Measurements from ENCODE around the gene PITRM1.

The PITRM1 gene

DNA sequence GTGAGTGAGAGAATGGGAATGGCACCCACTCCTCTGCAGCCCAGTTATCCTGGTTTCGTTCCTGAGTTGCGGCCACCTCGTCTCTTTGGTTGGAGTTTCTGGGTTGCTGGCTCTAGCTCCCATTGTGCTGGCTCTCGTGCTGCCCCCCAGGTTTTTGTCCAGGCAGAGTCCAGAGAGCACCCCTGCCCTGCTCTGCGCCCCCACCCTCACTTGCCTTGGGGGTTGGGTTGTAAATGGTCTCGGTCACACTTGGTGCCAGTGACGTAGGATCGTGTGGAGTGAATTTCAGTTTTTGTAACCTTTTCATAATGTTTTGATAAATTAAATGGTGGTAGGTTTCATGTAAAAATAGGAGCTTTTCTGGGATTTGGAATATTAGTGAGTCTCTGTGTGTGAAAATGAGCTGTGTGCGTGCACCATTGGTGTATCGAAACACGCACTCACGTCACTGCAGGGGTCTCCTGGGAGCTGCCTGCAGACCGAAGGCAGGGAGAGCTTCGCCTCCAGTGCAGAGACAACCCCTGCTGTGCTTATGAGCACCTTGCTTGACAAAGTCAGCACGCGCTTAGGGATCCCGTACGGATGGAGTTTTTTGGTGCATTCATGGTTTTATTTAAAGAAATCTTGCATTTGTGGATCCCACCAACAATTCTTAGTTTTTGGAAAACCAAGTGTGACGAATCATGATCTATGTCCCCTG lies 72.3 kb downstream of the PITRM1 start:
- H3K27ac Mint-ChIP-seq, result no peak overlapping the region
- peaks cover 19% of the 10 kb centered on the region for H3K4me1 Mint-ChIP-seq
- H3K27me3 Mint-ChIP-seq, result no peaks in the 10 kb centered on the region
- H3K9me3 Mint-ChIP-seq, result no peaks in the 10 kb centered on the region
- no peak overlapping the region for H3K4me3 Mint-ChIP-seq
- peaks cover 23% of the 10 kb centered on the region for H3K36me3 Mint-ChIP-seq

DNA sequence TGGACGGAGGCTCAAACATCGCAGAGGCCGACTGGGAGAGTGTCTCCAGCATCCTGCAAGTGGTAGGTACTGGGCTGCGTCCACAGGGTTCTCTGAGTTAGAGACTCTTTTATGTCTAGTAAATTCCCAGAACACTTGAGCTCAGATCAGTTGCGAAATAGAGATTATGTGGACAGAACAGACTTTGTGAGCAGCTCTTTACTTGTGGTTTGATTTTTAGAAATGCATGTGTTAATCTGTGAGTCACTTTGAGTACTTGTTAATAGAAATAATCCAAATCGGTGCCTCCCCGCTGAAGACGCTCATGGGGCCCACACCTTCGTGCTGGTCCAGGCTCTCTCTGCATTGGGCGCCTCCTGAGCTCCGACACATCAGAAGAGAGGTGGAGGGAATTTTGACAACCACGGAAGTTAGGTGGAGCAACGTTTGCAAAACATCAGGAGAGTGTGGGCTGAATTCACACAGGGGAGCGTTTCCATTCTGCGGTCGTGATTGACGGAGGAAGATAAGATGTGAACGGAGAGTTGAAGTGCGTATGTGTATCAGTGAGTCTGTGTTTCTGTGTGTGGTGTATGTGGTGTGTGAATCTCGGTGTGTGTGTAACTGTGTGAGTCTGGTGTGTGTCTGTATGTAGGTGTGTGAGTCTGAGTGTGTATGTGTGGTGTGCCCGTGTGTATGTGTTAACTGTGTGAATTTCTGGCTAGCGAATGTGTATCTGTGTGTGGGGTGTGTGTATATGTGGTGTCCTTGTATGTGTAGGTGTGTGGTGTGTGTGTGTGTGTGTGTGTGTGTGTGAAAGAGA lies 73.1 kb downstream of the PITRM1 start:
- H3K4me3 Mint-ChIP-seq, result no peak overlapping the region
- peaks cover 27% of the 10 kb centered on the region for H3K4me1 Mint-ChIP-seq
- H3K27me3 Mint-ChIP-seq, result no peaks in the 10 kb centered on the region
- no peaks in the 10 kb centered on the region for H3K9me3 Mint-ChIP-seq
- peak overlapping the region; percentile 15 for H3K27ac Mint-ChIP-seq
- H3K36me3 Mint-ChIP-seq, result peaks cover 23% of the 10 kb centered on the region

DNA sequence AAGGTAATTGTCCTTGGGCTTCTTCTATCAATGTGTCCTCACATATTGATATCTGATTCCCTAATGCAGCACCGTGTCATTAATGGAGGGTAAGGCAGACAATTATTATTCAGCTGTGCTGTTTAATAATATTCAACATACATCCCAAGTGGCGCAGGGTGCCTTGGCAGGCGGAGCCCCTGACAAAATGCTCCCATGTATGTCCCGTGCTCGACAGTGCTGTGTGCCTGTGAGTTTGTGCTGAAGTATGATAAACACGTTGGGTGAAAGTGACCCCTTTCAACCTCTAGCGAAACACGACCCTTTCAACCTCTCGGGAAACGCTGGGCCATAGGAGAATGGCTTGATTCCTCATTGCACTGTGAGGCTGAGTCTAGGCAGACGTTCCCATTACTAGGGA lies 73.9 kb downstream of the PITRM1 start:
- H3K36me3 Mint-ChIP-seq, result peaks cover 29% of the 10 kb centered on the region
- H3K27ac Mint-ChIP-seq, result no peak overlapping the region
- no peak overlapping the region for H3K4me3 Mint-ChIP-seq
- no peaks in the 10 kb centered on the region for H3K27me3 Mint-ChIP-seq
- H3K4me1 Mint-ChIP-seq, result peaks cover 35% of the 10 kb centered on the region
- no peaks in the 10 kb centered on the region for H3K9me3 Mint-ChIP-seq

DNA sequence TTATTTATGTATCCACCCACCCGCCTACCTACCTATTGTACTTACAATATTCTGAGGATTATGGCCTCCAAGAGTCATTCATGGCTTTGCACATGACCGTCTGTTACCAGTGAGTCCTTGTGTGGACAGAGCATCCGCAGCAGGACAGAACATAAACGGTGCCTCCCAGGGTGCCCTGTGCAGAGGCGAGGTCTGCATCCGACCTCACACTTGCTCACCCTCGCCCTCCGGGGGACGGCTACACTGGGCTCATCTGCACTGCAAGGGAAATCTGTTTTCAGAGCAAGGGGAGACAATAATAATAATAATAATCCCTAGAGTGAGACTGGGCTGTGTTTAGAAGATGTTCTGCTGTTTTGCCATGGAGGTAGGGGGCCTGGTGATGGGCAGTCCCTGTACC lies 75.4 kb downstream of the PITRM1 start:
- Mint-ChIP-seq H3K36me3 (peaks cover 33% of the 10 kb centered on the region), H3K27ac (peak overlapping the region; percentile 83)

DNA sequence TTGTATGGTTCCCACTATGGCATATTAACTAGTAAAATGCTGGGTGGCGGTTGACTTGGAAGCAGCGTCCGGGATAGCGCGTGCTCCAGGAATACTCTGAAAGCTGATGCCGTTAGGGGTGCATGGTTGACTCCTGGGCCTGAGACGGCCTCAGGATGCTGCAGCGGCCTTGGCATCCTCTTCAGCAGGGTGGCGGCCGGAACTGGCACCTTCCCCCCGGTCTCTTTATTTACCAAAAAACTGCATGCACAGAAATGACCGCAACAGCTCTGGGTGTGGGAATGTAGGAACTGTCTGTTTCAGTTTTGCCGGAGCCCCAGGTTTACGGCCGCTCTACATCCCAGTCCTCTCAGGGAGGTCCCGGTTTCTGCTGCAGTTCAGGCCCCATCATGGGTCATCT lies 76.4 kb downstream of the PITRM1 start:
- Mint-ChIP-seq H3K27me3 (no peaks in the 10 kb centered on the region), H3K36me3 (peaks cover 37% of the 10 kb centered on the region), H3K27ac (peak overlapping the region; percentile 12), H3K4me1 (peaks cover 54% of the 10 kb centered on the region), H3K9me3 (no peaks in the 10 kb centered on the region), H3K4me3 (peak overlapping the region; percentile 72)

More for the DNA sequence above, 75.4 kb downstream of the PITRM1 start:
- H3K4me3 Mint-ChIP-seq, result no peak overlapping the region
- H3K27me3 Mint-ChIP-seq, result no peaks in the 10 kb centered on the region
- no peaks in the 10 kb centered on the region for H3K9me3 Mint-ChIP-seq
- H3K4me1 Mint-ChIP-seq, result peaks cover 46% of the 10 kb centered on the region

DNA sequence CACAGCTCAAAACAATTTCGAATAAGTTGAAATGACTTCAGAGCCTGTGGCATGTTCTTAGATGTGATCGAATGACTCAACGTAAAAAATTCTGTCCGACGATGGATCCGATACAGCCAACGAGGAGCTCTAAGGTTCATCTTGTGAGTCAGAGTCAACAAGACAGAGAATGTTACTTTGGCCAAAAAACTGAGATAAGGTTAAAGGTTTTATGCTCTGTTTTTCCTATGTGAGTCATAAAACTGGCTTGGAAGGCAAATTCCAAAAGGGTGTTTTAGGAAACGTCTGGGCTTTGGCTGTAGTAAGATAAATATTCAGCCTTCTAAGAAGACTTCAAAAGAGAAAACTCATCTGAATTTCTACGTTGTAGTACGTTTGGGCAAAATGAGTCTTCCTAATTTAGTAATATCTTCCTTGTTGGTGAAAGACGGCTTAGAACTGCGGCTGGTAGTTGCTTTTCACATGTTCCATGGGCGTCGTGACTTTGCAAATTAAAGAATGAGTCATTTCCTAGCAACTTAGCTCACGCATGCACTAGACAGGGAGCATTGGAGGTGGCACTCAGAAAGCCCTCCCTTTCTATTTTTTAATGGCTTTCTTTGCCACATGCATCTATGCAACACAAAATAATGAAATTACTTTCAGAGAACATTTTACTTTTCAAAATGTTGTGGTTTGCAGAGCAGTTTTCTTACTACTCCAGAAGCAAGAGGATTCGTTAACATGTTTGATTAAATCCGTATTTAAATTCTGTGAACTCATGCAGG lies 77.0 kb downstream of the PITRM1 start:
- Mint-ChIP-seq H3K9me3 (no peaks in the 10 kb centered on the region), H3K4me3 (peak overlapping the region; percentile 72), H3K27ac (peak overlapping the region; percentile 96), H3K27me3 (no peaks in the 10 kb centered on the region), H3K36me3 (peaks cover 34% of the 10 kb centered on the region), H3K4me1 (peaks cover 60% of the 10 kb centered on the region)

DNA sequence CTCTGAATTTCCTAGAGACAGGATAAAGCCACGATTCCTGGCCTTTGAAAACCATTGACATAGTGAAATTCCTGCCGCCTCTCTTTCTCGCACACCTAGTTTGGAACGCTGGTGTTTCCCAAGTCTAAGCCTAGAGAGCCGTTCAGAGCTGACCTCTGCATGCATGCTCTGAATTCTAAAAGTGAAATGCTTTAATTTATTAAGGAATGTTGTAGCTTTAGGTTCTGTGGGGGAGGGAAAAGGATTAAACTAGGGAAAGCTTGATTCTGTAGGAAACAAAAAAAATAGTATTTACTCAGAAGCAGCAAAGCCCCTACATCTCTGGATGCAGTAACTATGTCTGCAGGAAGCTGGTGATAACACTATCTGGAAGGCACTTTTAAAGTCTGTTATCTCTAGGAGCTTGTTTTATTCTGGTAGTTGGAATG lies 78.0 kb downstream of the PITRM1 start:
- Mint-ChIP-seq H3K27ac (peak overlapping the region; percentile 96), H3K4me1 (peaks cover 68% of the 10 kb centered on the region), H3K9me3 (no peaks in the 10 kb centered on the region), H3K27me3 (no peaks in the 10 kb centered on the region), H3K4me3 (peak overlapping the region; percentile 72), H3K36me3 (peaks cover 28% of the 10 kb centered on the region)

DNA sequence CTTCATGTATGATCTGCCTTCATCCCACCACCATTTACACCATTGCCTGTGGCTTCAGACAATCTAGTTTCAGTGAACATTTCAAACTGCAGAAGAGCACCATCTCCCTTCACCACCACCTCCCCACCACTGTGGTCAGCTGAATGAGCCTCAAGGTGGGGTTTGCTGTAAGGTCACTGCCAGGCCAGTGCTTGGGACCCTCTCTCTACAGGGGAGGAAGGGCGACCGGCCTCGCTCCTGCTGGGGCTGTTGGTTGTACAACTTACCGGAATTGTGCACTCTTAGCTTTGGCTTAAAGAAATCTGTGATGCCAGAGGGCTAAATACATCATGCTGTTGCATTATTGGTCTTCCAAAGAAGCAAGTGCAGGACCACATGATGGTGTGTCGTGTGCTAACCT lies 78.6 kb downstream of the PITRM1 start:
- Mint-ChIP-seq H3K27ac (peak overlapping the region; percentile 81), H3K36me3 (peaks cover 26% of the 10 kb centered on the region), H3K9me3 (no peaks in the 10 kb centered on the region), H3K4me3 (peak overlapping the region; percentile 44), H3K27me3 (no peaks in the 10 kb centered on the region), H3K4me1 (peaks cover 72% of the 10 kb centered on the region)

DNA sequence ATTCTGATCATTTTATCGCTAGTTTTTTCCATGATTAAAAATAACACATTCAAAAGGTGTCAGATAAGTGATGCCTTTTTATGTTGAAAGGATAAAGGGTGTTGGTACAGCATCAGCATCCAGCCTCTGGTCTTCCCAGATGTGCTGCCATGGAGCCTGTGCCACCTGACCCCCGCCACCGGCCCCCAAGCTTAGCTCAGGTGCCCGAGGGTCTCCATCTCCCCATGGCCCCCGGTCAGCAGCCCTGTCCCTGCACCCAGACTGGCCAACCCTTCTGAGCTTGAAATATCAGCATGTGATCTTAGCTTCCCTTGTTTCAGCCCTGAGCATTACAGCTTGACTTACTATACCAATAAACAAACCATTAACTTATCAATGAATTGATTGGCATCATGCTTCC lies 80.7 kb downstream of the PITRM1 start:
- H3K36me3 Mint-ChIP-seq, result peaks cover 29% of the 10 kb centered on the region
- peak overlapping the region; percentile 69 for H3K27ac Mint-ChIP-seq
- no peaks in the 10 kb centered on the region for H3K9me3 Mint-ChIP-seq
- H3K27me3 Mint-ChIP-seq, result no peaks in the 10 kb centered on the region
- peaks cover 67% of the 10 kb centered on the region for H3K4me1 Mint-ChIP-seq
- H3K4me3 Mint-ChIP-seq, result no peak overlapping the region

DNA sequence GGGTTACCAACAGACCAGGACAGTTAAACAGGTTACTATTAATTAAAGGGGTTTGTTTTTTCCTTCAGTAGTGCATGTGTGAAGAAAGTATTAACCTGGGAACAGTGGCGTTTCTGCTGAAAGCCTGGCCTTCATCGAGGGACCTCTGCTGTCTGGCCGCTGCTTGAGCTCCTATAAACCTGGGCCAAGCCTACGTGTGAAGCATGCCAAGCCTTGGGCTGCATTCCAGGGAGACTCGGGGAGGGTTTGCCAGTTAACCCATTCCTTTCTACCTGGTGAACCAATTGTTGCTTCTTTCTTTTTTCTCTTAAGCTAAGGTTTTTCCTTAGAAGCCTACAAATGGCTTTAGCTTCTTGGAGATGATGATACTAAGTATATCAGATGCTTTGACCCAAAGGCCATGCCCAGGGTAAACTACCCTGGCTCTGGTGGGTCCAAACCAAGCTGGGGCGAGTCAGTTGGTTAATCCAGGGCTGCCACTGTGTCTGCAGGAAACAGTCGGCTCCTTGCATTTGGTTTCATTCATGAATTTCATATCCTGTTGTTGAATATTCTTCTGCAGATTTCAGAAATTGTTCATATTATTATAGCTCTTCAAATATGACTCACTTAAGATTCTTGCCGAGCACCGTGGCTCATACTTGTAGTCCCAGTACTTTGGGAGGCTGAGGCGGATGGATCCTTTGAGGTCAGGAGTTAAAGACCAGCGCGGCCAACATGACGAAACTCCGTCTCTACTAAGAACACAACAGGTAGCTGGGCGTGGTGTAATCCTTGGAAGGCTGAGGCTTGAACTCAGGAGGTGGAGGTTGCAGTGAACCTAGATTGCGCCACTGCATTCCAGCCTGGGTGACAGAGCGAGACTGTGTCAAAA lies 81.4 kb downstream of the PITRM1 start:
- Mint-ChIP-seq H3K9me3 (no peaks in the 10 kb centered on the region), H3K27ac (peak overlapping the region; percentile 88), H3K27me3 (no peaks in the 10 kb centered on the region), H3K4me3 (peak overlapping the region; percentile 16), H3K36me3 (peaks cover 33% of the 10 kb centered on the region), H3K4me1 (peaks cover 68% of the 10 kb centered on the region)

DNA sequence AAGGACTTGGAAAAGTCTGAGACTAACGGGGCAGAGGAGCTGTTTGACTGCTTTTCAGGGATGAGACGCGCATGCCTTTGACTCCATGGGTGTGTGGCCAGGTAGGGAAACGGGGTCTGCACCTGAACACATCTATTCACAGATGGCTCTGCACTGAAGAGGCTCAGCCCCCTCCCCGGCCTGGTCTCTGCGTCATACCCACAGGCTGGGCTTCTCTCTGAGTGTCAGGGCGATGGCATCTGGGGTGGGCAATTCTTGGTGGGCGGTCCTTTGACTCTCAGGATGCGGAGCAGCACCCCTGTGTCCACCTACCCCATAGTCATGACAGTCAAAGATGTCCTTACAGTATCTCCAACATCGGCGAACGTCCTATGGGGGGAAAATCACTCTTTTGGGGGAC lies 82.2 kb downstream of the PITRM1 start:
- no peaks in the 10 kb centered on the region for H3K27me3 Mint-ChIP-seq
- peaks cover 30% of the 10 kb centered on the region for H3K36me3 Mint-ChIP-seq
- H3K4me3 Mint-ChIP-seq, result no peak overlapping the region
- H3K4me1 Mint-ChIP-seq, result peaks cover 64% of the 10 kb centered on the region
- H3K9me3 Mint-ChIP-seq, result no peaks in the 10 kb centered on the region
- H3K27ac Mint-ChIP-seq, result no peak overlapping the region

Measured in activated naive CD4-positive, alpha-beta T cell treated with anti-CD3 and anti-CD28 coated beads, Interleukin-2, amount 50 U/mL, for 24 hours (primary cell).